AG04450 (cell line): ENCODE measurements around the gene LAG3. TPM values are rescaled to one million over a fixed set of nuclear protein-coding genes. Genes with fewer than 3 reads are reported as not detected.
A peak's percentile ranks its signal among the peaks of the same experiment; 100 is the strongest.

Experiments
- CTCF ChIA-PET: fragments of 300-600, 350-600 bp; formaldehyde crosslinking; extraction: SDS; loops from one replicate; lab custom pipeline; 2022; ENCODE audit warnings: antibody characterized with exemption, inconsistent platforms; lab: Charles Lee
- POLR2A ChIA-PET: fragments of 350-600 bp; formaldehyde crosslinking; extraction: SDS; loops from one replicate; lab custom pipeline; 2021; ENCODE audit warnings: antibody characterized with exemption, inconsistent platforms; lab: Yijun Ruan, JAX
- DNase-seq: peaks from one replicate; pipeline ENCODE4 v3.0.0-alpha.2; 2011; ENCODE audit warnings: low read depth, low spot score
- H3K27ac ChIP-seq: one replicate; pipeline ENCODE4 v1.5.1; 2012; ENCODE audit warnings: low read depth, low read length, control low read depth
- H3K27me3 ChIP-seq: one replicate; pipeline ENCODE4 v1.6.0; 2012; ENCODE audit warnings: low read length; ENCODE audit not compliant: control insufficient read depth, insufficient read depth
- H3K4me3 ChIP-seq: 2 replicates; pipeline ENCODE4 v1.5.1; 2011; ENCODE audit warnings: mild to moderate bottlenecking, low read depth, low read length, control low read depth
- H3K9me3 ChIP-seq: 2 replicates; pipeline ENCODE4 v1.5.1; 2012; ENCODE audit warnings: low read length; ENCODE audit not compliant: control insufficient read depth, insufficient read depth
- polyA plus RNA-seq: library from polyadenylated mRNA; depleted of rRNA; stranded (reverse); fragments of >200 nt; gene quantifications from 2 replicates; pipeline ENCODE4 v1.2.3, GENCODE V29; 2011
- TF ChIP-seq, protein P1 (sequence below): IDR thresholded peaks from 2 replicates; pipeline ENCODE4 v1.5.1; 2011; ENCODE audit warnings: low read depth, low read length, control low read depth, inconsistent platforms

The LAG3 gene
- polyA plus RNA-seq, 1 experiment, result 0.11 TPM

DNA sequence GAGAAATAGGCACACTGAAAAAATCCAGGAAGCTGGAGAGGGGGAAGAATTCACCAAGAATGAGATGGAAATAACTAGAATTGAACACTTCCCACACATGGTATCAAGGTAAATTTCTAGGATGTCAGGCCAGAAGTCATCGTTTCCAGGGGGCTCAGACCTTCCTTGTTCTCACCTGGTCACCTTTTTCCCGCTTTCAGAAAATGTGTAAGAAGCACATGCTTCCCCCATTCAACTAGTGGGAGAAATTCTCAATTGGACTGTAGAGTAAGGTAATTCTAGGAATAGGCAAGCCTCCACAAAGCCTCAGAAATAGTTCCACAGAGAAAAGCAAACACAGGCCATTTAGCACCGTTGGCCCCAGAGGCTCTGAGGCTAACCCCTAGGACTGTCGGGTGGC is 8.9 kb upstream of the LAG3 start:
- CTCF ChIA-PET, result interaction anchor here (0.9 to 3.5 kb wide), 2 partner anchors 10 to 61 kb away, joined by 3 to 50 read pairs; partner anchors contain the start of gene MLF2
- Histone ChIP-seq H3K27ac (peak overlapping the region; percentile 94), H3K4me3 (peak overlapping the region; percentile 49), H3K9me3 (no peaks in the 10 kb centered on the region; the same call in 1 of the 2 replicates), H3K27me3 (no peaks in the 10 kb centered on the region)
- no peak for DNase-seq
- TF ChIP-seq, protein P1, sequence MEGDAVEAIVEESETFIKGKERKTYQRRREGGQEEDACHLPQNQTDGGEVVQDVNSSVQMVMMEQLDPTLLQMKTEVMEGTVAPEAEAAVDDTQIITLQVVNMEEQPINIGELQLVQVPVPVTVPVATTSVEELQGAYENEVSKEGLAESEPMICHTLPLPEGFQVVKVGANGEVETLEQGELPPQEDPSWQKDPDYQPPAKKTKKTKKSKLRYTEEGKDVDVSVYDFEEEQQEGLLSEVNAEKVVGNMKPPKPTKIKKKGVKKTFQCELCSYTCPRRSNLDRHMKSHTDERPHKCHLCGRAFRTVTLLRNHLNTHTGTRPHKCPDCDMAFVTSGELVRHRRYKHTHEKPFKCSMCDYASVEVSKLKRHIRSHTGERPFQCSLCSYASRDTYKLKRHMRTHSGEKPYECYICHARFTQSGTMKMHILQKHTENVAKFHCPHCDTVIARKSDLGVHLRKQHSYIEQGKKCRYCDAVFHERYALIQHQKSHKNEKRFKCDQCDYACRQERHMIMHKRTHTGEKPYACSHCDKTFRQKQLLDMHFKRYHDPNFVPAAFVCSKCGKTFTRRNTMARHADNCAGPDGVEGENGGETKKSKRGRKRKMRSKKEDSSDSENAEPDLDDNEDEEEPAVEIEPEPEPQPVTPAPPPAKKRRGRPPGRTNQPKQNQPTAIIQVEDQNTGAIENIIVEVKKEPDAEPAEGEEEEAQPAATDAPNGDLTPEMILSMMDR, result no peak
- POLR2A ChIA-PET, result interaction anchor here (0.6 to 1.3 kb wide), 5 partner anchors 10 to 90 kb away, joined by 3 to 8 read pairs (median 5); partner anchors contain the start of genes MLF2 and ZNF384

DNA sequence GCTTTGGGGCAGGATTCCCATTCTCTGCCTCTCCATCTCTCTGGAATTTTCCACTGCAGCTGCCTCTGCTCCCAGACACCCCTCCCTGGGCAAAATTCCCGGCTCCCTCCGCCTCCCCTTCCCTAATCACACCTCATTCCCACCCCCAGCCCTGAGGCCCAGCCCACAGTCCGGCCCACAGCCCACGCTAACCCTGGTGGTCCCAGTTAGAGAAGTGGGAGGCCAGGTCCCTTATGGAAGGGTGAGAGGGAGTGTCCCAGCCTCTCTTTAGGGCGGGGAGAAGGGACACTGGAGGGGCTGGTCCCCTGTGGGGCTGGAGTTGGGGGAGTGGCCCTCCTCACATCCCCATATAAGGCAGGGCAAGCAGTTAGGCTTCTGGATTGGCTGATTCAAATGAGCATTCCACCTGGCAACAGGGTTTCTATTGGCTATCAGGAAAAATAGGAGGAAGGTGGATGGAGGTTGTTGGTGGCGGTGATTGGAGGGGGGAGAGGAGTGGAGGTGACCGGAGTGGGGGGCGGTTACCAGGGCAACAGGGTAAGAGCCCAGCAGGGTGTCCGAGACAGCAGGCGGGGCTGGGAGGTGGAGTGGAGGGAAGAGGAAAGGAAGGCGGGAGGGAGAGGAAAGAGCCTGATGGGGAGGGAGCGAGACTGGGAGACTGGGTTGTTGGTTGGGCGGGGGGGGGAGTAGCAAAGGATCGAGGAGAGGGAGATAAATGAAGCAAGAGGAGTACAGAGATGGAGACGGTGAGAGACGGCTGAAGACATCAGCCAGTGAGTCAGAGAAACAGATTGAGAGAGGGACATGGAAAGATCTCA is 8.1 kb upstream of the LAG3 start:
- POLR2A ChIA-PET, result interaction anchor here (0.6 to 1.3 kb wide), 5 partner anchors 11 to 89 kb away, joined by 3 to 8 read pairs (median 5); partner anchors contain the start of genes MLF2 and ZNF384
- CTCF ChIA-PET, result interaction anchor here (0.9 to 7.9 kb wide), 3 partner anchors 11 to 61 kb away, joined by 3 to 136 read pairs (median 50); partner anchors contain the start of gene MLF2
- Histone ChIP-seq H3K4me3 (peak overlapping the region; percentile 49), H3K9me3 (no peaks in the 10 kb centered on the region; the same call in 1 of the 2 replicates), H3K27ac (peak overlapping the region; percentile 94), H3K27me3 (no peaks in the 10 kb centered on the region)
- TF ChIP-seq, protein P1, result no peak
- DNase-seq, result peak; percentile 98

DNA sequence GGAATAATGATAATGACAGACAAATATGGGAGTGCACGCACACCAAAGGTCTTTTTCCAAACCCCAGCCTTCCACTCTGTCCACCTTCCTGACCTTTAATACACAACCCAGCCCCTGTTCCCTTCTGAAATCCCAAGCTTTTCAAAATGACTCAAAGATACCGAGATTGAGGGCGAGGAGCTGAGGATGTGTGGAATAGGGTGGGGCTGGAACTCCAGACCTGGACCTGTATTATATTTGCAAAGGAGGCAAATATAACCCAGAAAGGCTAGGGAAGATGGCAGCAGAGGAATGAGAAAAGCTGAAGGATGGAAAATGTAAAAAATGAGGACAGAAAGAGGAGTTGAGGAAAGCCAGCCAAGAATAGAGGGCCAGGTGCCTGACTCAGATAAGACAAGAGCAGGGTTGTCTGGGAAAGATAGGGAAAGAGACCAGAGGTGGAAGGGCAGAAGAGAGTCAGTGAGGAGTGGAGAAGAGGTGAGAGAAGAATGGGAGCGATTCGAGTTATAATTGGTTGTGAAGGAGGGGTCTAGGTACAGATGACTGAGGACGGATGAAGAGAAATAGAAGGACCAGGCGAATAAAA is 7.2 kb upstream of the LAG3 start:
- Histone ChIP-seq H3K27ac (peak overlapping the region; percentile 94), H3K4me3 (peak overlapping the region; percentile 17; the same call in 1 of the 2 replicates), H3K27me3 (no peaks in the 10 kb centered on the region), H3K9me3 (no peaks in the 10 kb centered on the region; the same call in 1 of the 2 replicates)
- TF ChIP-seq, protein P1, result no peak
- ChIA-PET CTCF (interaction anchor here (0.8 to 7.9 kb wide), 6 partner anchors 12 to 151 kb away, joined by 3 to 136 read pairs (median 6); partner anchors contain the start of genes CD4 and MLF2), POLR2A (interaction anchor here (1.9 to 5.1 kb wide), 4 partner anchors 11 to 152 kb away, joined by 5 to 89 read pairs (median 19); partner anchors contain the start of genes MLF2 and SPSB2)
- DNase-seq, result no peak

DNA sequence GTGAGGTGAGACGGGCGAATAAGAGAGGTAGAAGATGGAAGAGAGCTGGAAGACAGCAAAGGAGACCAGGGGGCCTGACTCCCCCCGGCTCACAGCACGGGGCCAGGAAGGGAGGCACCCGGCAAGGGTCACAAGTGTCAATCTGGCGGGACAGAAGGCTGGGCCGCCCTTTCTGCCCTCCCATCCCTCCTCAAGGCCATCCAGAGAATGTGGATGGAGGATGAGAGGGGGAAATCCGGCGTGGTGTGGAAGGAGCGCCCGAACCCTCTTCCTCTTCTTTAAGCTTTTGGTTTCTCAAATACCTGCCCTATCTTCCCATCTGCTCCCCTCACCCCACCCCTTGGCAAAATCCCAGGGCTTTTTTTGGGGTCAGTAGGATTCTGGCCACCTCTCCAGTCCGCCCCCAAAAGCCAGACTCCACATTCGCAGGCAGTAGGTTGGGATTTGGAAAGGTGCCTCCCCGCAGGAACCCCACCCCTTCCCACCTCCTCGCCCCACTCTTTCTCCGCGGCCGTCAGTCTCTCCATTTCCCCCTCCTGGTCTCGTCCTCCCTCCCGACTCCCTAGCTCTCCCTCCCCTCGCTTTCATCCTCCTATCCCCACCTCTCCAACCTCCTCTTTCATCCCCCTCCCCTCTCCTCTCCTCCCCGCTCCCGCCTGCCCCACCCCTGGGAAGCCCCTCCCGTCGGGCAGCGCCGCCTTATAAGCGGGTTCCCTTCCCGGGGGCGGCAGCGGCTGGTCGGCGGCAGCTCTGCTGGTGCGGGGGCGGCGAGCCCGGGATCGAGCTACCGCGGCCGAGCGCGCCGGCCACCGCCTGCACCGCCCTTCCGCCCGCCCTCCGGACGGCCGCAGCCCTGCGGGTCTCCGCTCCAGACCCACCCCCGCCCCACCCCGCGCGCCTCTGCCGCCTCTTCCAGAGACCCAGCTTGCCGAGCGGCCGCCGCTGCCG is 6.4 kb upstream of the LAG3 start, which contains the start of gene PTMS:
Gene PTMS, plus strand, starts transcription at position 730 of the 948 bp plus-strand sequence. CDS start 343 bp downstream, outside the sequence.
- CTCF ChIA-PET, result interaction anchor here (0.6 to 7.9 kb wide), 32 partner anchors 7 to 163 kb away, joined by 3 to 136 read pairs (median 5); partner anchors contain the start of genes CD4, COPS7A, MLF2 and ZNF384
- DNase-seq, result peak; percentile 89
- TF ChIP-seq, protein P1, result no peak
- Histone ChIP-seq H3K9me3 (no peaks in the 10 kb centered on the region; the same call in 1 of the 2 replicates), H3K4me3 (peak within 1 kb of the TSS; percentile 85), H3K27ac (peak within 1 kb of the TSS; percentile 94), H3K27me3 (no peaks in the 10 kb centered on the region)
- POLR2A ChIA-PET, result interaction anchor here (0.5 to 5.1 kb wide), 19 partner anchors 11 to 540 kb away, joined by 3 to 89 read pairs (median 5); partner anchors contain the start of genes CD4, CDCA3, COPS7A and GPR162
